ENCODE measurements around the gene METTL22. TPM values are rescaled to one million over a fixed set of nuclear protein-coding genes. Genes with fewer than 3 reads are reported as not detected.

The METTL22 gene
- polyA plus RNA-seq, 1 of the 3 experiments (the other 2 are of a cell fraction), result 38.3 TPM

- Histone ChIP-seq H3K9me2 (no peaks in the 10 kb centered on the region), H3K79me2 (ENCODE audit: insufficient read depth) (no peaks in the 10 kb centered on the region), H3K9ac (no peak overlapping the region), H3F3A (replicated peaks; ENCODE audit: insufficient read depth) (no peaks in the 10 kb centered on the region), H3K4me2 (peak overlapping the region; percentile 15; the same call in 1 of the 2 replicates), H3K4me3 (ENCODE audit: low read depth in 2 of 2, low read length in 1 of 2) (peak overlapping the region in 1 of 2 experiments; percentile 15; a peak in 1 of 4 replicates), H4K20me1 (ENCODE audit: insufficient read depth) (no peaks in the 10 kb centered on the region), H3K4me1 (ENCODE audit: control insufficient read depth in 1 of 2, insufficient read depth in 2 of 2, low read depth in 1 of 2, low read length in 1 of 2) (peaks cover 0 to 10% of the 10 kb centered on the region in 2 experiments; a peak in 1 of 4 replicates), H3K27ac (ENCODE audit: low read depth in 2 of 2, low read length in 1 of 2) (no peak overlapping the region), H3K27me3 (ENCODE audit: insufficient read depth) (peaks cover 32% of the 10 kb centered on the region), H3K9me3 (no peaks in the 10 kb centered on the region), H2AFZ (ENCODE audit: low read depth) (no peak overlapping the region), H3K36me3 (replicated peaks in 1 of 2; ENCODE audit: control insufficient read depth in 1 of 2, insufficient read depth in 2 of 2, low read length in 1 of 2) (no peaks in the 10 kb centered on the region)
- no peak for TF ChIP-seq YY1 (IDR thresholded peaks at IDR 0.05; ENCODE audit: low read depth)
- no peak for TF ChIP-seq REST (IDR thresholded peaks at IDR 0.05; ENCODE audit: low read depth, low read length)
- TF ChIP-seq ELF1 (IDR thresholded peaks at IDR 0.05), result no peak
- TF ChIP-seq USF1 (IDR thresholded peaks at IDR 0.05; ENCODE audit: borderline replicate concordance, low read depth), result no peak
- TF ChIP-seq SMC3 (IDR thresholded peaks at IDR 0.05; ENCODE audit: low read depth, low read length), result no peak
- no peak for TF ChIP-seq FOXM1 (IDR thresholded peaks at IDR 0.05; ENCODE audit: low read depth)
- no peak for TF ChIP-seq CTCF (IDR thresholded peaks at IDR 0.05)
- no peak for TF ChIP-seq POLR2AphosphoS5 (IDR thresholded peaks at IDR 0.05; ENCODE audit: low read depth, low read length)
- no peak for TF ChIP-seq USF2 (IDR thresholded peaks at IDR 0.05; ENCODE audit: borderline replicate concordance, low read depth, low read length)
- no peak for TF ChIP-seq PBX3 (IDR thresholded peaks at IDR 0.05)
- no peak for TF ChIP-seq MXI1 (IDR thresholded peaks at IDR 0.05; ENCODE audit: low read depth, low read length)
- no peak for TF ChIP-seq JUND (IDR thresholded peaks at IDR 0.05)
- TF ChIP-seq GATA2 (CRISPR knock-in tag; IDR thresholded peaks at IDR 0.05), result no peak
- TF ChIP-seq NFIC (IDR thresholded peaks at IDR 0.05; ENCODE audit: borderline replicate concordance), result no peak
- no peak for TF ChIP-seq ZBTB33 (IDR thresholded peaks at IDR 0.05; ENCODE audit: borderline replicate concordance, low read depth)
- TF ChIP-seq RFX5 (IDR thresholded peaks at IDR 0.05; ENCODE audit: low read length), result no peak
- no peak for TF ChIP-seq MAX (IDR thresholded peaks at IDR 0.05; ENCODE audit: low read depth)
- TF ChIP-seq EZH2phosphoT487 (IDR thresholded peaks at IDR 0.05; ENCODE audit: borderline replicate concordance, low read depth), result no peak
- no peak for TF ChIP-seq RXRA (IDR thresholded peaks at IDR 0.05; ENCODE audit: borderline replicate concordance, low read depth)
- ChIA-PET POLR2A (no interaction called here), CTCF (interaction anchor here (0.7 to 2.4 kb wide), 9 partner anchors 10 to 97 kb away, joined by 3 to 9 read pairs (median 5); no protein-coding TSS in a partner anchor)
- WGBS (ENCODE audit: low lambda C conversion rate), result 0% methylated on average over 1 of the region's 64 CpGs
- DNase-seq, result peak; percentile 76
Observed at GRCh38 chr16:8589057-8589899, 32.2 kb upstream of the METTL22 start.
